Measurements from ENCODE around the gene PIGR.

DNA sequence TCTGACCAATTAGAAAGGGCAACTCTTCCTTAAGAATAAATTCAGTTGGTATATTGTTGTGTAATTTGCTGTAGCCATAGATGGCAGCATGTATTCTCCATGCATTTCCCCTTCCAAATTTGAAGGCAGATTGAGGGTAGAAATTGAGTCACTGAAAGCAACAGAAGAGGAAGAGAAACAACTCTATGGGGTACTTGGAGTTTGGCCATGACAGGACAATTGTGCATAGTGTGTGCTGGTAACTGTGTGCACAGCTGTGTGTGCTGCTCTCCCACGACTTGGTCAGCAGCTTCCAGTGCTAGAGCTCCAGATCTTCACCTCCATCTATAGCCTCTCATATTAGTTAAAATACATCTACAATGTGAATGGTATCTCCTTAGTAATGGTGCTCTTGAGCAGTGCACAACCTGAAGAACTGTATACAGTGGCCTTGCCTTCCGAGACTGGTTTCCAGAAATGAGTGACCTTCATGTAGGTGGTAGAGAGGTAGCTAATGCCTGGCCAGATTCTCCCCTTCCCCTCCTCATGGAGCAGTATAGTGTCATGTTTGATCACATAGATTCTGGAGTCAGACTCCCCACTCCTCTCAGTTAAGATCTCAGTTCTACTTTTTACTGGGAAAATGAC, 24.9 kb upstream of the PIGR start:
- TF ChIP-seq EZH2 (IDR thresholded peaks at IDR 0.05): no peak
- TF ChIP-seq FOSL1 (IDR thresholded peaks at IDR 0.05; ENCODE audit: low read depth): no peak
- TF ChIP-seq POLR2A (IDR thresholded peaks at IDR 0.05; ENCODE audit: borderline replicate concordance, extremely low read depth, insufficient read depth, insufficient read length): no peak
- TF ChIP-seq, protein P1, sequence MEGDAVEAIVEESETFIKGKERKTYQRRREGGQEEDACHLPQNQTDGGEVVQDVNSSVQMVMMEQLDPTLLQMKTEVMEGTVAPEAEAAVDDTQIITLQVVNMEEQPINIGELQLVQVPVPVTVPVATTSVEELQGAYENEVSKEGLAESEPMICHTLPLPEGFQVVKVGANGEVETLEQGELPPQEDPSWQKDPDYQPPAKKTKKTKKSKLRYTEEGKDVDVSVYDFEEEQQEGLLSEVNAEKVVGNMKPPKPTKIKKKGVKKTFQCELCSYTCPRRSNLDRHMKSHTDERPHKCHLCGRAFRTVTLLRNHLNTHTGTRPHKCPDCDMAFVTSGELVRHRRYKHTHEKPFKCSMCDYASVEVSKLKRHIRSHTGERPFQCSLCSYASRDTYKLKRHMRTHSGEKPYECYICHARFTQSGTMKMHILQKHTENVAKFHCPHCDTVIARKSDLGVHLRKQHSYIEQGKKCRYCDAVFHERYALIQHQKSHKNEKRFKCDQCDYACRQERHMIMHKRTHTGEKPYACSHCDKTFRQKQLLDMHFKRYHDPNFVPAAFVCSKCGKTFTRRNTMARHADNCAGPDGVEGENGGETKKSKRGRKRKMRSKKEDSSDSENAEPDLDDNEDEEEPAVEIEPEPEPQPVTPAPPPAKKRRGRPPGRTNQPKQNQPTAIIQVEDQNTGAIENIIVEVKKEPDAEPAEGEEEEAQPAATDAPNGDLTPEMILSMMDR (IDR thresholded peaks at IDR 0.05 in 2 of 3, conservative IDR thresholded peaks at IDR 0.05 in 1 of 3; ENCODE audit: borderline replicate concordance in 1 of 3, insufficient read depth in 1 of 3, low read depth in 2 of 3, low read length in 2 of 3): no peak

Measured in HCT116 (cell line).